DMS53 (cell line): Measurements from ENCODE around the gene DMD.

Experiments
- DNase-seq: peaks from one replicate; lab custom pipeline; 2025; lab: John Stamatoyannopoulos, UW

Gene DMD

GRCh38 chrX:31170792-31171191 lies 2040.6 kb downstream of the DMD start:
- no peak for DNase-seq

- no peak for DNase-seq
Observed at GRCh38 chrX:31168551-31168950, 2042.8 kb downstream of the DMD start.

GRCh38 chrX:31166832-31167231 lies 2044.5 kb downstream of the DMD start:
- DNase-seq = no peak

- no peak for DNase-seq
Observed at GRCh38 chrX:31166416-31166815, 2044.9 kb downstream of the DMD start.

- no peak for DNase-seq
Observed at GRCh38 chrX:31165241-31166035, 2045.9 kb downstream of the DMD start.

GRCh38 chrX:31154946-31155345 lies 2056.4 kb downstream of the DMD start:
- DNase-seq = no peak

GRCh38 chrX:31153475-31154047 lies 2057.8 kb downstream of the DMD start:
- no peak for DNase-seq

- DNase-seq = no peak
Observed at GRCh38 chrX:31147175-31147574, 2064.2 kb downstream of the DMD start.

GRCh38 chrX:31139961-31140360 lies 2071.4 kb downstream of the DMD start:
- no peak for DNase-seq

GRCh38 chrX:31138124-31138523 lies 2073.2 kb downstream of the DMD start:
- no peak for DNase-seq

- DNase-seq = no peak
Observed at GRCh38 chrX:31136144-31136611, 2075.2 kb downstream of the DMD start.

GRCh38 chrX:31132821-31133241 lies 2078.5 kb downstream of the DMD start:
- DNase-seq = no peak

- no peak for DNase-seq
Observed at GRCh38 chrX:31130457-31131220, 2080.7 kb downstream of the DMD start.

- DNase-seq = no peak
Observed at GRCh38 chrX:31128855-31129254, 2082.5 kb downstream of the DMD start.

GRCh38 chrX:31127716-31128115 lies 2083.6 kb downstream of the DMD start:
- DNase-seq = no peak

GRCh38 chrX:31126205-31126604 lies 2085.1 kb downstream of the DMD start:
- no peak for DNase-seq

GRCh38 chrX:31124536-31124935 lies 2086.8 kb downstream of the DMD start:
- no peak for DNase-seq

- DNase-seq = no peak
Observed at GRCh38 chrX:31123335-31123734, 2088.0 kb downstream of the DMD start.

- no peak for DNase-seq
Observed at GRCh38 chrX:31117266-31117665, 2094.1 kb downstream of the DMD start.

GRCh38 chrX:31115398-31115797 lies 2096.0 kb downstream of the DMD start:
- no peak for DNase-seq

GRCh38 chrX:31114858-31115257 lies 2096.5 kb downstream of the DMD start:
- DNase-seq = no peak

GRCh38 chrX:31112226-31112999 lies 2098.9 kb downstream of the DMD start:
- no peak for DNase-seq
